Esophagus muscularis mucosa (tissue), 4 donors: Measurements from ENCODE around the gene PID1. TPM values are rescaled to one million over a fixed set of nuclear protein-coding genes. Genes with fewer than 3 reads are reported as not detected.

Experiments
- DNase-seq: peaks from one replicate; pipeline ENCODE4 v3.0.0-alpha.2; 2017; ENCODE audit errors: extremely low spot score
- H3K27ac ChIP-seq, 4 donors: fragments of 200-600 bp; sonication (generic); replicated peaks in 1 of 4; 1 replicate in 3 of 4; 2 replicates in 1 of 4; pipeline ENCODE4 v1.5.1; 2016 to 2019; ENCODE audit warnings: mild to moderate bottlenecking in 1 of 4
- H3K27me3 ChIP-seq, 4 donors: fragments of 200-600 bp; sonication (generic); one replicate each; pipeline versions ENCODE4 v1.5.1 to v1.6.0; 2016 to 2019
- H3K36me3 ChIP-seq, 4 donors: fragments of 200-600 bp; sonication (generic); one replicate each; pipeline ENCODE4 v1.5.1; 2016 to 2019
- H3K4me1 ChIP-seq, 4 donors: fragments of 200-600 bp; sonication (generic); one replicate each; pipeline ENCODE4 v1.5.1; 2016 to 2019
- H3K4me3 ChIP-seq, 4 donors: fragments of 200-600 bp; sonication (generic); 1 replicate in 2 of 4; 2 replicates in 2 of 4; pipeline ENCODE4 v1.5.1; 2016 to 2019; ENCODE audit warnings: mild to moderate bottlenecking in 4 of 4, moderate library complexity in 1 of 4
- H3K9me3 ChIP-seq, 4 donors: fragments of 200-600 bp; sonication (generic); 1 replicate in 3 of 4; 2 replicates in 1 of 4; pipeline ENCODE4 v1.5.1; 2016 to 2019
- CTCF ChIP-seq, 3 experiments: fragments of 200-600 bp in 2 of 3; fragments of 450-650 bp in 1 of 3; sonication (generic) in 2 of 3; IDR thresholded peaks; one replicate each; pipeline ENCODE4 v1.5.1; 2017 to 2019; ENCODE audit warnings: antibody characterized with exemption in 3 of 3, mild to moderate bottlenecking in 2 of 3, moderate library complexity in 1 of 3
- EP300 ChIP-seq: sonication (generic); formaldehyde crosslinking; IDR thresholded peaks from one replicate; pipeline ENCODE4 v1.6.1; 2017; ENCODE audit warnings: antibody characterized with exemption
- POLR2A ChIP-seq: fragments of 450-650 bp; IDR thresholded peaks from one replicate; pipeline ENCODE4 v1.6.1; 2017; ENCODE audit warnings: antibody characterized with exemption, moderate library complexity, mild to moderate bottlenecking, low read depth
- POLR2AphosphoS5 ChIP-seq, 2 donors: sonication (generic); formaldehyde crosslinking; IDR thresholded peaks; one replicate each; pipeline ENCODE4 v1.6.1; 2017; ENCODE audit warnings: antibody characterized with exemption in 2 of 2
- WGBS: methylation state at CpG from one replicate; pipeline ENCODE4 v1.1.5; 2018; 5-methylcytosine and 5-hydroxymethylcytosine counted together
- intact Hi-C: fragments of 100-400 bp; cut with DNase I; formaldehyde crosslinking; loops from one replicate; pipeline ENCODE4 v1.15.1; 2023
- total RNA-seq, 4 donors: library from RNA; depleted of rRNA; stranded (reverse); fragments of >200 nt; gene quantifications; one replicate each; pipeline versions ENCODE4 v1.1.0 to v1.2.1, GENCODE V29; 2016

Gene PID1
- total RNA-seq, 4 donors from 2014 or later: 48.2 to 68.7 (median 55.4) TPM

GRCh38 chr2:229231885-229232284 lies 39.2 kb downstream of the PID1 start:
- TF ChIP-seq CTCF (IDR thresholded peaks at IDR 0.05) (no peak), EP300 (no peak), POLR2AphosphoS5 (IDR thresholded peaks at IDR 0.05) (peak in 1 of 2 donors; percentile 37), POLR2A (no peak)
- intact Hi-C loops: no loop called here
- no peaks in the 10 kb centered on the region for H3K36me3 ChIP-seq
- H3K4me3 ChIP-seq: peak overlapping the region in 3 of 4 donors; percentile 4 to 32 (median 7)
- no peaks in the 10 kb centered on the region for H3K27me3 ChIP-seq
- peak overlapping the region in 3 of 4 donors; percentile 12 to 49 (median 31) for H3K27ac ChIP-seq
- DNase-seq: no peak
- H3K4me1 ChIP-seq: peaks cover 0 to 13% (median 5%) of the 10 kb centered on the region in 4 donors
- H3K9me3 ChIP-seq: no peaks in the 10 kb centered on the region
- 86% methylated on average over 7 of the region's 7 CpGs for WGBS

- intact Hi-C loops: no loop called here
- Histone ChIP-seq H3K4me3 (peak overlapping the region in 3 of 4 donors; percentile 4 to 32 (median 7)), H3K4me1 (peaks cover 0 to 13% (median 5%) of the 10 kb centered on the region in 4 donors), H3K36me3 (no peaks in the 10 kb centered on the region), H3K27me3 (no peaks in the 10 kb centered on the region), H3K9me3 (no peaks in the 10 kb centered on the region), H3K27ac (peak overlapping the region; percentile 12 to 49 (median 22))
- WGBS: 69% methylated on average over 3 of the region's 3 CpGs
- DNase-seq: no peak
- TF ChIP-seq POLR2AphosphoS5 (IDR thresholded peaks at IDR 0.05) (no peak), POLR2A (no peak)
Measured at GRCh38 chr2:229231328-229231868, 39.7 kb downstream of the PID1 start.

DNA sequence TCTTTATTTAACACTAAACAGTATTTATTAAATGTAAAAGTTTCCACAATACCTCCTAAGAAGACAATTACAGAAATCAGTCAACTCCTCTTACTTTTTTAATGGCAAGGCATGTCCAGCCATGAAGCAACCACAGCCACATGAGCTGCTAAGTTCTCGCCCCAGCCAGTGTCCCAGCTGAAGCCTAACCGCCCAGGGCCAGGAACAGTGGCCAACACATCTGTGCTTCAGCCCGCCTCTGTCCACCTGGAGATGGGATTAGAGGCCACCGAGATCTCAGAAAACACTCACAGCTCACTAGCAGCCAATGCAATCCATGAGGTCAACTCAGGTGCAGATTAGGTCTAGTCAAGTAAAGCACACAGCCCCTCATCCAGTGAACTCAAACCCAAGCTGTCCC lies 40.2 kb downstream of the PID1 start:
- 68% methylated on average over 4 of the region's 4 CpGs for WGBS
- H3K4me3 ChIP-seq: peak overlapping the region in 3 of 4 donors; percentile 4 to 32 (median 7)
- no peak for DNase-seq
- intact Hi-C loops: no loop called here
- H3K27ac ChIP-seq: peak overlapping the region in 2 of 4 donors; percentile 14 to 49
- H3K9me3 ChIP-seq: no peaks in the 10 kb centered on the region
- H3K27me3 ChIP-seq: no peaks in the 10 kb centered on the region
- H3K36me3 ChIP-seq: no peaks in the 10 kb centered on the region
- peaks cover 0 to 13% (median 5%) of the 10 kb centered on the region in 4 donors for H3K4me1 ChIP-seq
- TF ChIP-seq EP300 (no peak), CTCF (IDR thresholded peaks at IDR 0.05) (no peak), POLR2AphosphoS5 (IDR thresholded peaks at IDR 0.05) (peak in 1 of 2 donors; percentile 28), POLR2A (no peak)

DNA sequence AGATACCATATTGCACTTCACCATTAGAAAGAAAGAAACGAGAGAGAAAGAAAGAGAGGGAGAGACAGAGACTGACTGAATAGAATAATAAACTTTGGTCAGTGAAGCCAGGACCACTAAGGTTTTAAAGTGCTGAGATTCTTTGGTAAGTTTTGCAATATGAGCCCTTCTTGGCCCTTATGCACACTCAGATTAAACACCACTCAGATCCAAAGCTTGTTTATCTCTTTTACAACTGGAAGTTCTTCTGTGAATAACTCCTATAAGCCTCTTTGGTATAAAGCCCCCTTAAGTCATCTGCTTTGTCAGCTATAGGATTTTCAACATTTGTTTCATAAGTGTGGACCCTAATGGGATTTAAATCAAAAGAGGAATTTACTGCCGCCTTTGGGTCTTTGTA lies 40.8 kb downstream of the PID1 start:
- Histone ChIP-seq H3K4me1 (peaks cover 0 to 15% (median 6%) of the 10 kb centered on the region in 4 donors), H3K36me3 (no peaks in the 10 kb centered on the region), H3K4me3 (peak overlapping the region in 2 of 4 donors; percentile 18 to 25), H3K9me3 (no peaks in the 10 kb centered on the region), H3K27ac (peak overlapping the region in 2 of 4 donors; percentile 12 to 49), H3K27me3 (no peaks in the 10 kb centered on the region)
- 26% methylated on average over 2 of the region's 2 CpGs for WGBS
- DNase-seq: no peak
- intact Hi-C loops: no loop called here
- TF ChIP-seq POLR2A (no peak), EP300 (no peak), CTCF (IDR thresholded peaks at IDR 0.05) (no peak), POLR2AphosphoS5 (IDR thresholded peaks at IDR 0.05) (no peak)

GRCh38 chr2:229226382-229226781 lies 44.7 kb downstream of the PID1 start:
- intact Hi-C loops: no loop called here
- H3K4me1 ChIP-seq: peaks cover 0 to 13% (median 5%) of the 10 kb centered on the region in 4 donors
- no peak for TF ChIP-seq CTCF (IDR thresholded peaks at IDR 0.05)
- peak; percentile 33 to 36 for TF ChIP-seq POLR2AphosphoS5 (IDR thresholded peaks at IDR 0.05)
- H3K27ac ChIP-seq: peak overlapping the region in 3 of 4 donors; percentile 3 to 55 (median 30)
- no peaks in the 10 kb centered on the region for H3K27me3 ChIP-seq
- 60% methylated on average over 2 of the region's 2 CpGs for WGBS
- no peaks in the 10 kb centered on the region for H3K9me3 ChIP-seq
- no peaks in the 10 kb centered on the region for H3K36me3 ChIP-seq
- no peak for DNase-seq
- H3K4me3 ChIP-seq: no peak overlapping the region
